ENCODE data around the gene ADGRB3.

- TF ChIP-seq, protein P1, sequence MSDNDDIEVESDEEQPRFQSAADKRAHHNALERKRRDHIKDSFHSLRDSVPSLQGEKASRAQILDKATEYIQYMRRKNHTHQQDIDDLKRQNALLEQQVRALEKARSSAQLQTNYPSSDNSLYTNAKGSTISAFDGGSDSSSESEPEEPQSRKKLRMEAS (IDR thresholded peaks at IDR 0.05), result no peak
- TF ChIP-seq, protein P2, sequence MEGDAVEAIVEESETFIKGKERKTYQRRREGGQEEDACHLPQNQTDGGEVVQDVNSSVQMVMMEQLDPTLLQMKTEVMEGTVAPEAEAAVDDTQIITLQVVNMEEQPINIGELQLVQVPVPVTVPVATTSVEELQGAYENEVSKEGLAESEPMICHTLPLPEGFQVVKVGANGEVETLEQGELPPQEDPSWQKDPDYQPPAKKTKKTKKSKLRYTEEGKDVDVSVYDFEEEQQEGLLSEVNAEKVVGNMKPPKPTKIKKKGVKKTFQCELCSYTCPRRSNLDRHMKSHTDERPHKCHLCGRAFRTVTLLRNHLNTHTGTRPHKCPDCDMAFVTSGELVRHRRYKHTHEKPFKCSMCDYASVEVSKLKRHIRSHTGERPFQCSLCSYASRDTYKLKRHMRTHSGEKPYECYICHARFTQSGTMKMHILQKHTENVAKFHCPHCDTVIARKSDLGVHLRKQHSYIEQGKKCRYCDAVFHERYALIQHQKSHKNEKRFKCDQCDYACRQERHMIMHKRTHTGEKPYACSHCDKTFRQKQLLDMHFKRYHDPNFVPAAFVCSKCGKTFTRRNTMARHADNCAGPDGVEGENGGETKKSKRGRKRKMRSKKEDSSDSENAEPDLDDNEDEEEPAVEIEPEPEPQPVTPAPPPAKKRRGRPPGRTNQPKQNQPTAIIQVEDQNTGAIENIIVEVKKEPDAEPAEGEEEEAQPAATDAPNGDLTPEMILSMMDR (IDR thresholded peaks at IDR 0.05; ENCODE audit: low read depth, low read length, missing input control), result no peak
- TF ChIP-seq TAF1 (conservative IDR thresholded peaks at IDR 0.05) (no peak), EGR1 (IDR thresholded peaks at IDR 0.05; ENCODE audit: low read depth in 2 of 2) (no peak), SP1 (IDR thresholded peaks at IDR 0.05) (no peak), FOXA1 (IDR thresholded peaks at IDR 0.05) (no peak)
- TF ChIP-seq, protein P3, sequence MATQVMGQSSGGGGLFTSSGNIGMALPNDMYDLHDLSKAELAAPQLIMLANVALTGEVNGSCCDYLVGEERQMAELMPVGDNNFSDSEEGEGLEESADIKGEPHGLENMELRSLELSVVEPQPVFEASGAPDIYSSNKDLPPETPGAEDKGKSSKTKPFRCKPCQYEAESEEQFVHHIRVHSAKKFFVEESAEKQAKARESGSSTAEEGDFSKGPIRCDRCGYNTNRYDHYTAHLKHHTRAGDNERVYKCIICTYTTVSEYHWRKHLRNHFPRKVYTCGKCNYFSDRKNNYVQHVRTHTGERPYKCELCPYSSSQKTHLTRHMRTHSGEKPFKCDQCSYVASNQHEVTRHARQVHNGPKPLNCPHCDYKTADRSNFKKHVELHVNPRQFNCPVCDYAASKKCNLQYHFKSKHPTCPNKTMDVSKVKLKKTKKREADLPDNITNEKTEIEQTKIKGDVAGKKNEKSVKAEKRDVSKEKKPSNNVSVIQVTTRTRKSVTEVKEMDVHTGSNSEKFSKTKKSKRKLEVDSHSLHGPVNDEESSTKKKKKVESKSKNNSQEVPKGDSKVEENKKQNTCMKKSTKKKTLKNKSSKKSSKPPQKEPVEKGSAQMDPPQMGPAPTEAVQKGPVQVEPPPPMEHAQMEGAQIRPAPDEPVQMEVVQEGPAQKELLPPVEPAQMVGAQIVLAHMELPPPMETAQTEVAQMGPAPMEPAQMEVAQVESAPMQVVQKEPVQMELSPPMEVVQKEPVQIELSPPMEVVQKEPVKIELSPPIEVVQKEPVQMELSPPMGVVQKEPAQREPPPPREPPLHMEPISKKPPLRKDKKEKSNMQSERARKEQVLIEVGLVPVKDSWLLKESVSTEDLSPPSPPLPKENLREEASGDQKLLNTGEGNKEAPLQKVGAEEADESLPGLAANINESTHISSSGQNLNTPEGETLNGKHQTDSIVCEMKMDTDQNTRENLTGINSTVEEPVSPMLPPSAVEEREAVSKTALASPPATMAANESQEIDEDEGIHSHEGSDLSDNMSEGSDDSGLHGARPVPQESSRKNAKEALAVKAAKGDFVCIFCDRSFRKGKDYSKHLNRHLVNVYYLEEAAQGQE (IDR thresholded peaks at IDR 0.05), result no peak
- TF ChIP-seq, protein P4, sequence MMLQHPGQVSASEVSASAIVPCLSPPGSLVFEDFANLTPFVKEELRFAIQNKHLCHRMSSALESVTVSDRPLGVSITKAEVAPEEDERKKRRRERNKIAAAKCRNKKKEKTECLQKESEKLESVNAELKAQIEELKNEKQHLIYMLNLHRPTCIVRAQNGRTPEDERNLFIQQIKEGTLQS (IDR thresholded peaks at IDR 0.05), result no peak
- TF ChIP-seq, protein P5, sequence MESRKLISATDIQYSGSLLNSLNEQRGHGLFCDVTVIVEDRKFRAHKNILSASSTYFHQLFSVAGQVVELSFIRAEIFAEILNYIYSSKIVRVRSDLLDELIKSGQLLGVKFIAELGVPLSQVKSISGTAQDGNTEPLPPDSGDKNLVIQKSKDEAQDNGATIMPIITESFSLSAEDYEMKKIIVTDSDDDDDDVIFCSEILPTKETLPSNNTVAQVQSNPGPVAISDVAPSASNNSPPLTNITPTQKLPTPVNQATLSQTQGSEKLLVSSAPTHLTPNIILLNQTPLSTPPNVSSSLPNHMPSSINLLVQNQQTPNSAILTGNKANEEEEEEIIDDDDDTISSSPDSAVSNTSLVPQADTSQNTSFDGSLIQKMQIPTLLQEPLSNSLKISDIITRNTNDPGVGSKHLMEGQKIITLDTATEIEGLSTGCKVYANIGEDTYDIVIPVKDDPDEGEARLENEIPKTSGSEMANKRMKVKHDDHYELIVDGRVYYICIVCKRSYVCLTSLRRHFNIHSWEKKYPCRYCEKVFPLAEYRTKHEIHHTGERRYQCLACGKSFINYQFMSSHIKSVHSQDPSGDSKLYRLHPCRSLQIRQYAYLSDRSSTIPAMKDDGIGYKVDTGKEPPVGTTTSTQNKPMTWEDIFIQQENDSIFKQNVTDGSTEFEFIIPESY (IDR thresholded peaks at IDR 0.05), result no peak
Measured at GRCh38 chr6:69069881-69070280, 434.8 kb downstream of the ADGRB3 start.
